GM12878 (cell line): Measurements from ENCODE around the gene HEG1. TPM values are rescaled to one million over a fixed set of nuclear protein-coding genes. Genes with fewer than 3 reads are reported as not detected.

ENCODE experiments used
- ATAC-seq: fragments of 200-7000 bp; cut with Tn5 transposase; 3 replicates; pipeline ENCODE4 v1.9.1; 2020; ENCODE audit warnings: mild to moderate bottlenecking, moderate library complexity
- BruUV-seq: library from RNA; stranded (reverse); fragments of 400-500 nt; replicated peaks from 2 replicates; lab custom pipeline; 2021; lab: Mats Ljungman, UMichigan
- CTCF ChIA-PET: fragments of 300-600 bp; sonication (Branson Sonifier 250); formaldehyde crosslinking; extraction: SDS; loops from one replicate; lab custom pipeline; 2021; ENCODE audit warnings: inconsistent platforms; lab: Yijun Ruan, JAX
- POLR2A ChIA-PET: fragments of 350-600 bp; formaldehyde crosslinking; extraction: SDS; loops from one replicate; lab custom pipeline; 2021; ENCODE audit warnings: inconsistent platforms; lab: Charles Lee
- RAD21 ChIA-PET: fragments of 300-600 bp; sonication (Branson Sonifier 250); formaldehyde crosslinking; loops from one replicate; lab custom pipeline; 2023; ENCODE audit warnings: antibody characterized with exemption; ENCODE audit not compliant: unreplicated experiment; lab: Charles Lee
- SMC1A ChIA-PET: fragments of 300-600 bp; sonication (Branson Sonifier 250); formaldehyde crosslinking; loops from one replicate; lab custom pipeline; 2023; ENCODE audit not compliant: unreplicated experiment, uncharacterized antibody; lab: Charles Lee
- DNase-seq: peaks from one replicate; pipeline ENCODE4 v3.0.0-alpha.2; 2011; ENCODE audit warnings: low read depth, low spot score
- FAIRE-seq: peaks from 3 replicates; lab custom pipeline; 2011; peaks lifted over from hg19 to GRCh38; lab: Jason Lieb, UNC
- H2AFZ ChIP-seq: 2 replicates; pipeline ENCODE4 v1.6.0; 2011; ENCODE audit warnings: low read depth, low read length, control low read depth; ENCODE audit not compliant: control insufficient read depth
- H3K27ac ChIP-seq: 2 replicates; pipeline ENCODE4 v1.5.1; 2011; ENCODE audit warnings: control low read depth; ENCODE audit not compliant: control insufficient read depth, insufficient read depth
- H3K27me3 ChIP-seq, 2 experiments: replicated peaks in 1 of 2; 2 replicates each; pipeline versions ENCODE4 v1.6.0 to v1.6.1; 2011; ENCODE audit warnings: low read length in 1 of 2; ENCODE audit not compliant: control insufficient read depth in 2 of 2, insufficient read depth in 2 of 2
- H3K36me3 ChIP-seq, 2 experiments: 2 replicates each; pipeline ENCODE4 v1.5.1; 2011; ENCODE audit warnings: low read length in 1 of 2; ENCODE audit not compliant: control insufficient read depth in 2 of 2, insufficient read depth in 2 of 2
- H3K4me1 ChIP-seq: 2 replicates; pipeline ENCODE4 v1.6.1; 2011; ENCODE audit warnings: mild to moderate bottlenecking, low read length, moderate library complexity, mixed read lengths; ENCODE audit not compliant: control insufficient read depth, insufficient read depth
- H3K4me2 ChIP-seq: 2 replicates; pipeline ENCODE4 v1.6.0; 2011; ENCODE audit warnings: control low read depth; ENCODE audit not compliant: control insufficient read depth, insufficient read depth
- H3K4me3 ChIP-seq: fragments of 200-600 bp; sonication (generic); 2 replicates; pipeline ENCODE4 v1.5.1; 2016
- H3K79me2 ChIP-seq: 2 replicates; pipeline ENCODE4 v1.6.0; 2011; ENCODE audit warnings: low read length; ENCODE audit not compliant: control insufficient read depth, insufficient read depth
- H3K9ac ChIP-seq: 2 replicates; pipeline ENCODE4 v1.8.0; 2011; ENCODE audit warnings: low read length, control low read depth, mixed read lengths; ENCODE audit not compliant: control insufficient read depth, insufficient read depth
- H3K9me3 ChIP-seq: replicated peaks from 3 replicates; pipeline ENCODE4 v1.5.1; 2011; ENCODE audit warnings: mild to moderate bottlenecking, low read length; ENCODE audit not compliant: control insufficient read depth, insufficient read depth
- H4K20me1 ChIP-seq: 2 replicates; pipeline ENCODE4 v1.6.0; 2011; ENCODE audit not compliant: control insufficient read depth, insufficient read depth
- HDAC2 ChIP-seq: fragments of 200-600 bp; sonication (generic); IDR thresholded peaks from 2 replicates; pipeline ENCODE4 v1.6.1; 2017
- NR2F1 ChIP-seq: fragments of 450-650 bp; conservative IDR thresholded peaks from 2 replicates; pipeline ENCODE4 v1.6.1; 2017; ENCODE audit warnings: mild to moderate bottlenecking
- WGBS: methylation state at CpG from one replicate; pipeline ENCODE4 v1.1.6; 2016; ENCODE audit warnings: low lambda C conversion rate; ENCODE audit not compliant: insufficient replicate concordance, insufficient coverage; ENCODE audit errors: missing lambda C conversion rate; 5-methylcytosine and 5-hydroxymethylcytosine counted together
- in situ Hi-C: fragments of 300-500 bp; cut with MboI; formaldehyde crosslinking; loops from 9 replicates; pipeline ENCODE4 v1.14.3; 2018; ENCODE audit warnings: mixed read lengths
- intact Hi-C: fragments of 100-400 bp; cut with micrococcal nuclease; formaldehyde crosslinking; loops from one replicate; pipeline ENCODE4 v1.14.2; 2022; ENCODE audit not compliant: unreplicated experiment
- polyA plus RNA-seq, 11 experiments: library from polyadenylated mRNA; depleted of rRNA in 4 of 11; unstranded in 6 of 11; stranded (reverse) in 5 of 11; fragments of >200 nt; fragmentation: Nextera tagmentation in 4 of 11; fragmentation: Illumina TruSeq in 1 of 11; extraction: Ambion mirVana in 4 of 11; extraction: Trizol in 1 of 11; gene quantifications; 1 replicate in 1 of 11; 2 replicates in 10 of 11; pipeline versions ENCODE4 v1.2.1 to v1.2.3, GENCODE V29; 2011 to 2016; ENCODE audit warnings: inconsistent platforms in 2 of 11, missing spikeins in 2 of 11, low read depth in 1 of 11
- total RNA-seq, 4 experiments: library from RNA; depleted of rRNA in 3 of 4; stranded (reverse); fragments of >200 nt in 3 of 4; fragmentation: Illumina TruSeq in 1 of 4; extraction: Trizol in 1 of 4; gene quantifications; 2 replicates each; pipeline versions ENCODE4 v1.2.1 to v1.2.3, GENCODE V29; 2013 to 2021
- TF ChIP-seq, protein P1 (sequence below): IDR thresholded peaks from 2 replicates; pipeline ENCODE4 v1.6.1; 2012; ENCODE audit warnings: low read depth, low read length, improper control_type of control experiment
- TF ChIP-seq, protein P2 (sequence below): fragments of 150-350 bp; IDR thresholded peaks from 2 replicates; pipeline ENCODE4 v1.6.1; 2016; ENCODE audit warnings: low read depth, low read length

Gene HEG1
- total and polyA plus RNA-seq, 10 of the 15 experiments (the other 5 are each of a cell fraction or from before 2014, with no cell fraction given) = 2.2 to 32.1 (median 7.6) TPM

DNA sequence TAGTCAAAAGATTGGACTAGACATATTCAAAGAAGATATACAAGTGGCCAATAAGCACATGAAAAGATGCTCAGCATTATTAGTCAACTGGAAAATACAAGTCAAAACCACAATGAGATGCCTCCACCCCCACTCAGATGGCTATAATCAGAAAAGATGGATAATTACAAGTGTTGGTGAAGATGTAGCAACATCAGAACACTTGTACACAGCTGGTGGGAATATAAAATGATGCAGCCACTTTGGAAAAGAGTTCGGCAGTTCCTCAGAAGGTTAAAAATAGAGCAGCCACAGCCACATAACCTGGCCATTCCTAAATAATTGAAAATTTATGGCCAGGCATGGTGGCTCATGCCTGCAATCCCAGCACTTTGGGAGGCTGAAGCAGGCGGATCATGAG, 38.4 kb downstream of the HEG1 start (continued):
- no peak for TF ChIP-seq NR2F1

DNA sequence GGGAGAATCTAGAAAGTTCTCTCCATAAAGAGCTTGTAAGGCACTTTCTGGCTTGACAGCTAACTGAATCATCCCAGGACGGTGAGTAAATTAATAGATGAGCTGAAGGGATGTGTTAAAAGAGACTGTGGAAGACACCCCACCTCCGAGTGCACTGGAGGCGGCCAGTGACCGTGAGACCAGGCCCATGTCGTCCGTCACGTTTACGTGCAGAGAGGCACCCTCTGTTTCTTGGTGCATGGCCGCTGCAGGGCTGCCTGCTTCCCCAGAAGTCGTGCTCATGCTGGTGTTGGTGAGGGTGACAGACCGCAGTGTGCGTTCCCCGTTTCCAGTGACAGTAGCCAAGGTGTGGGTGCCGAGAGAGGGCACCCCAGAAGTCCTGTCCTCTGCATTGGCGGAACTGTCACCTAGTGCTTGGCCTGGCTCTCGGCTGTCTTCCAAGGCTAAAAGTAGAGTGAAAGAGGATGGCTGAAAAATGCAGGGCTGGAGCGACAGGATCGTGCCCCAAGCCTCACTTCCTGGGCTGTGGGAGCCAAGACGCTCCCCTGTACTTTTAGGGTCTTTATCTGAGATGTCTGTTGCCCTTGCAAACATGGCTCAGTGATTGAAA, 41.1 kb downstream of the HEG1 start:
- 0 out of 2 replicates have a peak, but pooled peaks cover 6% of the 10 kb centered on the region for H4K20me1 ChIP-seq
- intact Hi-C loops = no loop called here
- no peak overlapping the region for H3K4me3 ChIP-seq
- FAIRE-seq (no peak), DNase-seq (no peak), ATAC-seq (no peak)
- H3K4me2 ChIP-seq = no peak overlapping the region
- no peaks in the 10 kb centered on the region for H3K79me2 ChIP-seq
- no peaks in the 10 kb centered on the region for H3K4me1 ChIP-seq
- H3K9ac ChIP-seq = no peak overlapping the region
- CTCF ChIA-PET = interaction anchor here (1.0 kb wide), 1 partner anchor 31 kb away, joined by 3 read pairs; no protein-coding TSS in a partner anchor
- peaks cover 24 to 58% of the 10 kb centered on the region in 2 experiments for H3K36me3 ChIP-seq
- 98% methylated on average over 18 of the region's 19 CpGs for WGBS
- no TSS peak for BruUV-seq
- TF ChIP-seq, protein P1, sequence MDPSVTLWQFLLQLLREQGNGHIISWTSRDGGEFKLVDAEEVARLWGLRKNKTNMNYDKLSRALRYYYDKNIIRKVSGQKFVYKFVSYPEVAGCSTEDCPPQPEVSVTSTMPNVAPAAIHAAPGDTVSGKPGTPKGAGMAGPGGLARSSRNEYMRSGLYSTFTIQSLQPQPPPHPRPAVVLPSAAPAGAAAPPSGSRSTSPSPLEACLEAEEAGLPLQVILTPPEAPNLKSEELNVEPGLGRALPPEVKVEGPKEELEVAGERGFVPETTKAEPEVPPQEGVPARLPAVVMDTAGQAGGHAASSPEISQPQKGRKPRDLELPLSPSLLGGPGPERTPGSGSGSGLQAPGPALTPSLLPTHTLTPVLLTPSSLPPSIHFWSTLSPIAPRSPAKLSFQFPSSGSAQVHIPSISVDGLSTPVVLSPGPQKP = no peak
- no peak for TF ChIP-seq HDAC2
- TF ChIP-seq, protein P2, sequence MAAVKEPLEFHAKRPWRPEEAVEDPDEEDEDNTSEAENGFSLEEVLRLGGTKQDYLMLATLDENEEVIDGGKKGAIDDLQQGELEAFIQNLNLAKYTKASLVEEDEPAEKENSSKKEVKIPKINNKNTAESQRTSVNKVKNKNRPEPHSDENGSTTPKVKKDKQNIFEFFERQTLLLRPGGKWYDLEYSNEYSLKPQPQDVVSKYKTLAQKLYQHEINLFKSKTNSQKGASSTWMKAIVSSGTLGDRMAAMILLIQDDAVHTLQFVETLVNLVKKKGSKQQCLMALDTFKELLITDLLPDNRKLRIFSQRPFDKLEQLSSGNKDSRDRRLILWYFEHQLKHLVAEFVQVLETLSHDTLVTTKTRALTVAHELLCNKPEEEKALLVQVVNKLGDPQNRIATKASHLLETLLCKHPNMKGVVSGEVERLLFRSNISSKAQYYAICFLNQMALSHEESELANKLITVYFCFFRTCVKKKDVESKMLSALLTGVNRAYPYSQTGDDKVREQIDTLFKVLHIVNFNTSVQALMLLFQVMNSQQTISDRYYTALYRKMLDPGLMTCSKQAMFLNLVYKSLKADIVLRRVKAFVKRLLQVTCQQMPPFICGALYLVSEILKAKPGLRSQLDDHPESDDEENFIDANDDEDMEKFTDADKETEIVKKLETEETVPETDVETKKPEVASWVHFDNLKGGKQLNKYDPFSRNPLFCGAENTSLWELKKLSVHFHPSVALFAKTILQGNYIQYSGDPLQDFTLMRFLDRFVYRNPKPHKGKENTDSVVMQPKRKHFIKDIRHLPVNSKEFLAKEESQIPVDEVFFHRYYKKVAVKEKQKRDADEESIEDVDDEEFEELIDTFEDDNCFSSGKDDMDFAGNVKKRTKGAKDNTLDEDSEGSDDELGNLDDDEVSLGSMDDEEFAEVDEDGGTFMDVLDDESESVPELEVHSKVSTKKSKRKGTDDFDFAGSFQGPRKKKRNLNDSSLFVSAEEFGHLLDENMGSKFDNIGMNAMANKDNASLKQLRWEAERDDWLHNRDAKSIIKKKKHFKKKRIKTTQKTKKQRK = no peak
- H3K9me3 ChIP-seq = no peaks in the 10 kb centered on the region; the same call in 2 of the 3 replicates
- POLR2A ChIA-PET = no interaction called here
- RAD21 ChIA-PET = no interaction called here
- H3K27ac ChIP-seq = no peak overlapping the region
- no peak overlapping the region for H2AFZ ChIP-seq
- H3K27me3 ChIP-seq = no peaks in the 10 kb centered on the region
- SMC1A ChIA-PET = no interaction called here
- in situ Hi-C loops = no loop called here
